Esophagus squamous epithelium (tissue), 4 donors: ENCODE measurements around the gene MPEG1.

Source experiments
- POLR2A ChIP-seq, 4 donors: fragments of 450-650 bp; IDR thresholded peaks; one replicate each; pipeline ENCODE4 v1.6.1; 2017; ENCODE audit warnings: antibody characterized with exemption in 4 of 4, mild to moderate bottlenecking in 4 of 4, moderate library complexity in 3 of 4
- TF ChIP-seq, protein P1 (sequence below), 6 experiments: fragments of 450-650 bp in 4 of 6; fragments of 200-600 bp in 2 of 6; sonication (generic) in 2 of 6; IDR thresholded peaks; one replicate each; pipeline ENCODE4 v1.5.1; 2016 to 2019; ENCODE audit warnings: antibody characterized with exemption in 6 of 6, mild to moderate bottlenecking in 4 of 6, moderate library complexity in 4 of 6

DNA sequence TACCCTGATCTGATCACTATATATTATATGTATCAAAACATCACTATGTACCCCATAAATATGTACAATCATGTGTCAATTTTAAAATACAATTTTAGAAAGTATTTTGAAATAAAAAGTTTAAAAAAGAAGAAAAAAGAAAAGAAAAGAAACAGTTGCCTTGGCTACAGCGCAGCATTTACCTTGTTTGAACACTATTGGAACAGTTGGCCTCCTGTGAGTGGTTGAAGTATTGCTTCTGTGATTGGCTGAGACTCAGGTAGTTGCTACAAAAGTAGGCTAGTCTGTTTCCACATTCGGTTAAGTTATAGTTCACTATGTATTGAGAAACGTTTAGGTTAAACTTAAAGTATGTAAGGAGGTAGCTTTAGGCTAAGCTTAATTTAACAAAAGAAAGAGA, 48.7 kb downstream of the MPEG1 start:
- TF ChIP-seq, protein P1, sequence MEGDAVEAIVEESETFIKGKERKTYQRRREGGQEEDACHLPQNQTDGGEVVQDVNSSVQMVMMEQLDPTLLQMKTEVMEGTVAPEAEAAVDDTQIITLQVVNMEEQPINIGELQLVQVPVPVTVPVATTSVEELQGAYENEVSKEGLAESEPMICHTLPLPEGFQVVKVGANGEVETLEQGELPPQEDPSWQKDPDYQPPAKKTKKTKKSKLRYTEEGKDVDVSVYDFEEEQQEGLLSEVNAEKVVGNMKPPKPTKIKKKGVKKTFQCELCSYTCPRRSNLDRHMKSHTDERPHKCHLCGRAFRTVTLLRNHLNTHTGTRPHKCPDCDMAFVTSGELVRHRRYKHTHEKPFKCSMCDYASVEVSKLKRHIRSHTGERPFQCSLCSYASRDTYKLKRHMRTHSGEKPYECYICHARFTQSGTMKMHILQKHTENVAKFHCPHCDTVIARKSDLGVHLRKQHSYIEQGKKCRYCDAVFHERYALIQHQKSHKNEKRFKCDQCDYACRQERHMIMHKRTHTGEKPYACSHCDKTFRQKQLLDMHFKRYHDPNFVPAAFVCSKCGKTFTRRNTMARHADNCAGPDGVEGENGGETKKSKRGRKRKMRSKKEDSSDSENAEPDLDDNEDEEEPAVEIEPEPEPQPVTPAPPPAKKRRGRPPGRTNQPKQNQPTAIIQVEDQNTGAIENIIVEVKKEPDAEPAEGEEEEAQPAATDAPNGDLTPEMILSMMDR (IDR thresholded peaks at IDR 0.05), result no peak
- no peak for TF ChIP-seq POLR2A (IDR thresholded peaks at IDR 0.05)
